IMR-90 (cell line): ENCODE results near the gene TNS3. TPM values are rescaled to one million over a fixed set of nuclear protein-coding genes. Genes with fewer than 3 reads are reported as not detected.

Experiments
- ATAC-seq: fragments of 200-7000 bp; cut with Tn5 transposase; 2 replicates; pipeline ENCODE4 v1.9.1; 2020; ENCODE audit warnings: low read depth, mild to moderate bottlenecking, moderate library complexity
- BruUV-seq: library from RNA; stranded (reverse); fragments of 400-500 nt; replicated peaks from 2 replicates; lab custom pipeline; 2021; lab: Mats Ljungman, UMichigan
- CTCF ChIA-PET: fragments of 300-600 bp; formaldehyde crosslinking; extraction: SDS; loops from one replicate; lab custom pipeline; 2021; ENCODE audit warnings: antibody characterized with exemption; lab: Yijun Ruan, JAX
- POLR2A ChIA-PET: fragments of 300-600 bp; sonication (Branson Sonifier 250); formaldehyde crosslinking; loops from one replicate; lab custom pipeline; 2022; ENCODE audit warnings: antibody characterized with exemption; ENCODE audit not compliant: unreplicated experiment; lab: Charles Lee
- DNase-seq: peaks from one replicate; pipeline ENCODE4 v3.0.0; 2013
- H2AFZ ChIP-seq: replicated peaks from 2 replicates; pipeline ENCODE3; 2013; ENCODE audit warnings: low read length, mild to moderate bottlenecking; ENCODE audit not compliant: poor library complexity
- H2AK5ac ChIP-seq: 2 replicates; pipeline ENCODE4 v1.6.1; 2013; ENCODE audit warnings: low read depth, low read length, inconsistent platforms
- H2AK9ac ChIP-seq: replicated peaks from 2 replicates; pipeline ENCODE3; 2013; ENCODE audit warnings: mild to moderate bottlenecking, low read depth, low read length, moderate library complexity; ENCODE audit not compliant: poor library complexity
- H2BK120ac ChIP-seq: 2 replicates; pipeline ENCODE4 v1.6.1; 2013; ENCODE audit warnings: low read depth, low read length, inconsistent platforms
- H2BK15ac ChIP-seq: 3 replicates; pipeline ENCODE4 v1.6.1; 2013; ENCODE audit warnings: low read depth, low read length, inconsistent platforms
- H2BK20ac ChIP-seq: 2 replicates; pipeline ENCODE4 v1.6.1; 2013; ENCODE audit warnings: low read depth, mild to moderate bottlenecking, inconsistent platforms, low read length, moderate library complexity
- H2BK5ac ChIP-seq: 2 replicates; pipeline ENCODE4 v1.6.1; 2013; ENCODE audit warnings: mild to moderate bottlenecking, low read depth, low read length, inconsistent platforms; ENCODE audit not compliant: poor library complexity, severe bottlenecking
- H3K14ac ChIP-seq: replicated peaks from 2 replicates; pipeline ENCODE4 v1.6.1; 2013; ENCODE audit warnings: low read depth, low read length, inconsistent platforms
- H3K18ac ChIP-seq: 2 replicates; pipeline ENCODE4 v1.6.1; 2013; ENCODE audit warnings: low read depth, low read length, control low read depth
- H3K23ac ChIP-seq: 2 replicates; pipeline ENCODE4 v1.6.1; 2013; ENCODE audit warnings: low read depth, low read length, inconsistent platforms
- H3K27ac ChIP-seq: 2 replicates; pipeline ENCODE4 v1.5.1; 2013; ENCODE audit warnings: mild to moderate bottlenecking, control low read depth, low read length; ENCODE audit not compliant: insufficient read depth
- H3K27me3 ChIP-seq: 2 replicates; pipeline ENCODE4 v1.6.1; 2013; ENCODE audit warnings: low read length; ENCODE audit not compliant: control insufficient read depth, insufficient read depth
- H3K36me3 ChIP-seq: 2 replicates; pipeline ENCODE4 v1.6.1; 2013; ENCODE audit warnings: low read length, mixed read lengths; ENCODE audit not compliant: control insufficient read depth, insufficient read depth
- H3K4ac ChIP-seq: 2 replicates; pipeline ENCODE4 v1.6.1; 2013; ENCODE audit warnings: low read depth, low read length, inconsistent platforms
- H3K4me1 ChIP-seq: 2 replicates; pipeline ENCODE4 v1.6.1; 2013; ENCODE audit warnings: low read length, mixed read lengths; ENCODE audit not compliant: control insufficient read depth, insufficient read depth
- H3K4me2 ChIP-seq: 2 replicates; pipeline ENCODE4 v1.6.1; 2013; ENCODE audit warnings: low read depth, mild to moderate bottlenecking, control low read depth, low read length, moderate library complexity
- H3K4me3 ChIP-seq: 2 replicates; pipeline ENCODE4 v1.5.1; 2013; ENCODE audit warnings: low read depth, mild to moderate bottlenecking, control low read depth, low read length, moderate library complexity; ENCODE audit not compliant: insufficient read depth
- H3K56ac ChIP-seq: 2 replicates; pipeline ENCODE4 v1.6.1; 2013; ENCODE audit warnings: low read length, inconsistent platforms; ENCODE audit not compliant: insufficient read depth; ENCODE audit errors: extremely low read depth
- H3K79me1 ChIP-seq, 2 experiments: 2 replicates each; pipeline ENCODE4 v1.6.1; 2013; ENCODE audit warnings: low read length in 2 of 2, inconsistent platforms in 1 of 2, low read depth in 1 of 2
- H3K9ac ChIP-seq: 2 replicates; pipeline ENCODE4 v1.6.1; 2013; ENCODE audit warnings: low read depth, low read length, control low read depth
- H3K9me1 ChIP-seq: 2 replicates; pipeline ENCODE4 v1.6.1; 2013; ENCODE audit warnings: low read length, inconsistent platforms; ENCODE audit not compliant: insufficient read depth
- H3K9me3 ChIP-seq: 2 replicates; pipeline ENCODE4 v1.6.1; 2013; ENCODE audit warnings: low read length; ENCODE audit not compliant: control insufficient read depth, insufficient read depth
- H4K20me1 ChIP-seq: 2 replicates; pipeline ENCODE4 v1.6.1; 2013; ENCODE audit warnings: low read length, inconsistent platforms; ENCODE audit not compliant: insufficient read depth
- H4K5ac ChIP-seq: 2 replicates; pipeline ENCODE4 v1.6.1; 2013; ENCODE audit warnings: mild to moderate bottlenecking, low read depth, low read length, control low read depth
- H4K8ac ChIP-seq, 2 experiments: 2 replicates each; pipeline ENCODE4 v1.6.1; 2013; ENCODE audit warnings: low read depth in 2 of 2, low read length in 2 of 2, control low read depth in 1 of 2, inconsistent platforms in 1 of 2
- H4K91ac ChIP-seq: 2 replicates; pipeline ENCODE4 v1.6.1; 2013; ENCODE audit warnings: low read depth, low read length, inconsistent platforms; ENCODE audit not compliant: insufficient read depth
- BHLHE40 ChIP-seq: fragments of 150-350 bp; IDR thresholded peaks from 2 replicates; pipeline ENCODE4 v1.6.1; 2016; ENCODE audit warnings: mild to moderate bottlenecking, low read depth, low read length
- CHD1 ChIP-seq: IDR thresholded peaks from 2 replicates; pipeline ENCODE4 v1.6.1; 2012; ENCODE audit warnings: low read depth, low read length, improper control_type of control experiment
- CTCF ChIP-seq: conservative IDR thresholded peaks from 2 replicates; pipeline ENCODE4 v1.5.1; 2012; ENCODE audit warnings: mild to moderate bottlenecking, low read depth, low read length, improper control_type of control experiment
- ELK1 ChIP-seq: fragments of 150-350 bp; IDR thresholded peaks from 2 replicates; pipeline ENCODE4 v1.6.1; 2016; ENCODE audit warnings: low read depth, mild to moderate bottlenecking, low read length, moderate library complexity, borderline replicate concordance
- MAZ ChIP-seq: IDR thresholded peaks from 2 replicates; pipeline ENCODE4 v1.6.1; 2012; ENCODE audit warnings: low read depth, mild to moderate bottlenecking, low read length, improper control_type of control experiment, moderate library complexity, borderline replicate concordance
- POLR2A ChIP-seq: IDR thresholded peaks from 2 replicates; pipeline ENCODE4 v1.6.1; 2012; ENCODE audit warnings: mild to moderate bottlenecking, low read depth, low read length
- RCOR1 ChIP-seq: IDR thresholded peaks from 2 replicates; pipeline ENCODE4 v1.6.1; 2012; ENCODE audit warnings: mild to moderate bottlenecking, low read length, improper control_type of control experiment; ENCODE audit not compliant: insufficient replicate concordance
- RFX5 ChIP-seq: IDR thresholded peaks from 2 replicates; pipeline ENCODE4 v1.8.0; 2012; ENCODE audit warnings: low read depth, mild to moderate bottlenecking, low read length, moderate library complexity
- WGBS, 2 experiments: methylation state at CpG; one replicate each; pipeline versions ENCODE4 v1.1.5 to v1.1.7; 2013; ENCODE audit warnings: missing lambda C conversion rate in 2 of 2; ENCODE audit not compliant: insufficient read length in 1 of 2; ENCODE audit errors: extremely low coverage in 2 of 2; 5-methylcytosine and 5-hydroxymethylcytosine counted together
- dilution Hi-C: fragments of 300-500 bp; cut with HindIII; formaldehyde crosslinking; loops from one replicate; pipeline ENCODE4 v1.14.3; 2018; ENCODE audit warnings: low sequenced_read_pairs; ENCODE audit not compliant: unreplicated experiment
- in situ Hi-C: fragments of 300-500 bp; cut with MboI; formaldehyde crosslinking; loops from 3 replicates; pipeline ENCODE4 v1.14.3; 2019; ENCODE audit warnings: low sequenced_read_pairs, inconsistent platforms, mixed read lengths
- intact Hi-C: fragments of 100-400 bp; cut with micrococcal nuclease; formaldehyde crosslinking; loops from 2 replicates; pipeline ENCODE4 v1.10.0; 2022
- polyA plus RNA-seq, 3 experiments: library from polyadenylated mRNA; depleted of rRNA; stranded (reverse); fragments of >200 nt; gene quantifications; 2 replicates each; pipeline ENCODE4 v1.2.3, GENCODE V29; 2012; ENCODE audit warnings: low replicate concordance in 1 of 3
- total RNA-seq: library from RNA; depleted of rRNA; stranded (reverse); fragments of >200 nt; gene quantifications from 2 replicates; pipeline ENCODE4 v1.2.3, GENCODE V29; 2012
- TF ChIP-seq, protein P1 (sequence below): fragments of 150-350 bp; IDR thresholded peaks from 2 replicates; pipeline ENCODE4 v1.6.1; 2017; ENCODE audit warnings: mild to moderate bottlenecking, antibody characterized with exemption, low read length, low read depth

The TNS3 gene
- total and polyA plus RNA-seq, 2 of the 4 experiments (the other 2 are of a cell fraction) = 64.3 to 79.2 TPM

DNA sequence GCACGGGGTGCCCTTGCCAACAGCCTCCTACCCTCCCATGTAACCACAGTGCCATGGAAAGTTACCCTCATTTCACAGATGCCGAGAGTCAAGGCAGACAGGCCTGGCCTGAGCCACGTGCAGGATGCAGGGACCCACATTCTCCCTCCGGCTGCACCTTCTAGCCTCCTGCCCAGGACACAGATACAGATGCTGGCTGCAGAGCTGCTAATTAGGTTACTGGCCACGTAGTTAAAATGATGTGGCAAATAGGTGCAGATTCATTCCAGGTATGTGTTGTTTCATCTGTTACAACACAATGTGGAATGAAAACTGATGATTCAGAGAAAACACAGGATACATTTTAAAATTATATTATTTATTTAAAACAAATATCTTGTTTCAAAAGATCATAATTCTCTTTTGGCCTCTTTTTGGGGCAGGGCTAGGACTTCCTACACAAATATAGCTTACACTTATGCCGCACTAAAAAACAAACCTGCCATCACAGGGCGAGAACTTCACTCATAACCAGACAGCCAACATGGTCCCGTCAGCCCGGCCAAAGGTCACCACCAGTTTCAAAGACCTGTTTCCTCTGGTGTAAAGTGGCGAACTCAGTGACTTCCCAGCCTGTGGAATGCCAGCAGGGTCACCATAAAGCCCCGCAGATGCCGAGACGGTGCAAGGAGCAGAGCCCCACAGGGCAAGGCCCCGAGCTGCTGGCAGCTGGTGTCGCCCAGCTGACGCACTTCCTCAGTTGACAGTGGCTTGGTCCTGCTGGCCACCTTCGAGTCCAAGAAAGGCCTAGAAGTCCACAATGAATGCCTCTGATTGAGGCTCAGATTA is 83.5 kb downstream of the TNS3 start:
- intact Hi-C loops (no loop called here), dilution Hi-C loops (no loop called here), in situ Hi-C loops (no loop called here)
- H4K91ac ChIP-seq = no peak overlapping the region
- no peak overlapping the region for H2BK5ac ChIP-seq
- H3K56ac ChIP-seq = no peak overlapping the region
- no peak overlapping the region for H2BK15ac ChIP-seq
- H4K5ac ChIP-seq = no peak overlapping the region
- no peaks in the 10 kb centered on the region for H3K27me3 ChIP-seq
- ATAC-seq (no peak), DNase-seq (no peak)
- TF ChIP-seq RFX5 (no peak), MAZ (no peak), CHD1 (no peak), POLR2A (no peak), ELK1 (no peak), RCOR1 (no peak), CTCF (no peak), BHLHE40 (no peak)
- TF ChIP-seq, protein P1, sequence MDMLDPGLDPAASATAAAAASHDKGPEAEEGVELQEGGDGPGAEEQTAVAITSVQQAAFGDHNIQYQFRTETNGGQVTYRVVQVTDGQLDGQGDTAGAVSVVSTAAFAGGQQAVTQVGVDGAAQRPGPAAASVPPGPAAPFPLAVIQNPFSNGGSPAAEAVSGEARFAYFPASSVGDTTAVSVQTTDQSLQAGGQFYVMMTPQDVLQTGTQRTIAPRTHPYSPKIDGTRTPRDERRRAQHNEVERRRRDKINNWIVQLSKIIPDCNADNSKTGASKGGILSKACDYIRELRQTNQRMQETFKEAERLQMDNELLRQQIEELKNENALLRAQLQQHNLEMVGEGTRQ = no peak
- no peak overlapping the region for H3K23ac ChIP-seq
- H3K9ac ChIP-seq = no peak overlapping the region
- H3K9me3 ChIP-seq = no peaks in the 10 kb centered on the region
- H2AFZ ChIP-seq = no peak overlapping the region
- no peak overlapping the region; the same call in 1 of the 2 replicates for H3K4ac ChIP-seq
- H3K9me1 ChIP-seq = peaks cover 44% of the 10 kb centered on the region
- no peak overlapping the region for H2BK120ac ChIP-seq
- no peak overlapping the region for H2BK20ac ChIP-seq
- 0 out of 2 replicates have a peak overlapping the region, but pooled peaks have one; percentile 16 for H3K14ac ChIP-seq
- no peak overlapping the region for H2AK9ac ChIP-seq
- peaks cover 14% of the 10 kb centered on the region; the same call in 1 of the 2 replicates for H3K36me3 ChIP-seq
- H3K4me1 ChIP-seq = peaks cover 38% of the 10 kb centered on the region
- POLR2A ChIA-PET = no interaction called here
- no peak overlapping the region for H3K4me3 ChIP-seq
- no peak overlapping the region for H3K4me2 ChIP-seq
- no peak overlapping the region for H4K8ac ChIP-seq
- no peak overlapping the region for H3K27ac ChIP-seq
- peaks cover 55% of the 10 kb centered on the region for H4K20me1 ChIP-seq
- peaks cover 37 to 93% of the 10 kb centered on the region in 2 experiments for H3K79me1 ChIP-seq
- no peak overlapping the region for H3K18ac ChIP-seq
- CTCF ChIA-PET = no interaction called here
- BruUV-seq = no TSS peak
- 95% methylated on average over 9 of the region's 17 CpGs; no CpG with 5 or more reads in 1 of the 2 experiments for WGBS, 2 experiments
- H2AK5ac ChIP-seq = peak overlapping the region; percentile 29; the same call in 1 of the 2 replicates
